ENCODE measurements around the gene MSH3.
A peak's percentile ranks its signal among the peaks of the same experiment; 100 is the strongest.
"Not testable (repeated sequence)": the region's sequence is repeated elsewhere in the genome, so short reads cannot be mapped to it uniquely, and the experiment has no call there.

The MSH3 gene

DNA sequence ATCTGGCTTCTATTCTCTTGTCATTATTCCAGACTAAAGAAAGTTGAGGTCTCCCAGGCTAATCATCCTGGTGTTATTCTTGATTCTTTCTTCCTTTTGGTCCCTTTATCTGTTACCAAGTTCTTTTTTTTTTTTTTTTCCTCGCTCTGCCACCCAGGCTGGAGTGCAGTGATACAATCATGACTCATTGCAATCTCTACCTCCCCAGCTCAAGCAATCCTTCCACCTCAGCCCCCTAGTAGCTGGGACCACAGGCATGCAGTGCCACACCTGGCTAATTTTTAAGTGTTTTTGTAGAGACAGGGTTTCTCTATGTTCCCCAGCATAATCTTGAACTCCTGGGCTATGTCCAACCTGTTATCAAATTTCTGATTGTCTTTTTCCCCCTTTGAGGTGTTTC is 126.9 kb downstream of the MSH3 start:
- H3K4me3 ChIP-seq (ENCODE audit: low read depth, low read length): no peak overlapping the region
- TF ChIP-seq, protein P1, sequence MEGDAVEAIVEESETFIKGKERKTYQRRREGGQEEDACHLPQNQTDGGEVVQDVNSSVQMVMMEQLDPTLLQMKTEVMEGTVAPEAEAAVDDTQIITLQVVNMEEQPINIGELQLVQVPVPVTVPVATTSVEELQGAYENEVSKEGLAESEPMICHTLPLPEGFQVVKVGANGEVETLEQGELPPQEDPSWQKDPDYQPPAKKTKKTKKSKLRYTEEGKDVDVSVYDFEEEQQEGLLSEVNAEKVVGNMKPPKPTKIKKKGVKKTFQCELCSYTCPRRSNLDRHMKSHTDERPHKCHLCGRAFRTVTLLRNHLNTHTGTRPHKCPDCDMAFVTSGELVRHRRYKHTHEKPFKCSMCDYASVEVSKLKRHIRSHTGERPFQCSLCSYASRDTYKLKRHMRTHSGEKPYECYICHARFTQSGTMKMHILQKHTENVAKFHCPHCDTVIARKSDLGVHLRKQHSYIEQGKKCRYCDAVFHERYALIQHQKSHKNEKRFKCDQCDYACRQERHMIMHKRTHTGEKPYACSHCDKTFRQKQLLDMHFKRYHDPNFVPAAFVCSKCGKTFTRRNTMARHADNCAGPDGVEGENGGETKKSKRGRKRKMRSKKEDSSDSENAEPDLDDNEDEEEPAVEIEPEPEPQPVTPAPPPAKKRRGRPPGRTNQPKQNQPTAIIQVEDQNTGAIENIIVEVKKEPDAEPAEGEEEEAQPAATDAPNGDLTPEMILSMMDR (IDR thresholded peaks at IDR 0.05; ENCODE audit: low read depth, low read length): no peak
- in situ Hi-C loops (cut with HindIII; ENCODE audit: low sequenced_read_pairs): no loop called here
- peak; percentile 63 for DNase-seq (ENCODE audit: low read depth, low spot score)

DNA sequence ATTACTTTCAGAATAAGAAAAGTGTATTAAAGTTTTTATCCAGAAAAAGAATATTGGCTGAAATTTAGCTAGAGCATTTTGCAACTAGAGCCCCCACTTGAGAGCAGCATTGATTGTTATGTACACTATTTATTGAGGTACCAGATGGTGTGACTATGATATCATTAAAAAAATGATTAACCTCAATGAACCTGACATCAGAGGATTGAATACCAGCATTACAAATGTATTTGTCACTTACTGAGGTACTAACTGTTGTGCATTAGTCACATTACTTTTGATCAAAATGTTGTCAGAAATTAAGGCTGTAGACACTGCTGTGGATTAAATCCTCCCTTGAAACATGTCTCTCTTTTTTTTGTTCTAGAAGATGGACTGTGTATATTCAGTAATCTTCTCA is 128.2 kb downstream of the MSH3 start:
- no peak for DNase-seq (ENCODE audit: low read depth, low spot score)
- in situ Hi-C loops (cut with HindIII; ENCODE audit: low sequenced_read_pairs): no loop called here
- TF ChIP-seq, protein P1 (IDR thresholded peaks at IDR 0.05; ENCODE audit: low read depth, low read length): no peak
- H3K4me3 ChIP-seq (ENCODE audit: low read depth, low read length): no peak overlapping the region

DNA sequence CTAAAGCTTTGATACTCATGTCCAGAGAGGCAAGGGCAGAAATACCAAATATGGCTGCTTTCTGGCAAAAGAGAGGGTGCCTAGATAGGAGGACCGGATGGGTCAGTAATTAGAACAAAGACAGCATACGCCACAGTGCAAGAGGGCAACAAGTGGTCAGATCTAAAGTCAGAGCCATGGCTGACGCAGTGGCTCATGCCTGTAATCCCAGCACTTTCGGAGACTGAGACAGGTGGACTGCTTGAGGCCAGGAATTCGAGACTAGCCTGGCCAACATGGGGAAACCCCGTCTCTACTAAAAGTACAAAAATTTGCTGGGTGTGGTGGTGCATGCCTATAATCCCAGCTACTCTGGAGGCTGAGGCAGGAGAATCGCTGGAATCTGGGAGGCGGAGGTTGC is 129.3 kb downstream of the MSH3 start:
- H3K4me3 ChIP-seq (ENCODE audit: low read depth, low read length); DNase-seq (ENCODE audit: low read depth, low spot score); in situ Hi-C loops (cut with HindIII; ENCODE audit: low sequenced_read_pairs): not testable (repeated sequence)

DNA sequence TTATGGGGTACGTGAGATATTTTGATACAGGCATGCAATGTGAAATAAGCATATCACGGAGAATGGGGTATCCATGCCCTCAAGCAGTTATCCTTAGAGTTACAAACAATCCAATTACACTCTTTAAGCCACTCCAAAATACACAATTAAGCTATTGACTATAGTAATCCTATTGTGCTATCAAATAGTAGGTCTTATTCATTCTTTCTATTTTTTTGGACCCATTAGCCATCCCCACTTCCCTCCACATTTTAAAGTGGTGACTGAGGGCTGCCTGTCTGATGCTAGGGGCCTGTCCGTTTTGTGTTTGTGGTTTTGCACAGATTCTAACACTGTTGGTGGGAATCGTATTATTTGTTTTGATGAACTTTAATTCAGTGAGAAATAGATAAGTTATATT is 130.0 kb downstream of the MSH3 start:
- in situ Hi-C loops (cut with HindIII; ENCODE audit: low sequenced_read_pairs): no loop called here
- no peak overlapping the region for H3K4me3 ChIP-seq (ENCODE audit: low read depth, low read length)
- TF ChIP-seq, protein P1 (IDR thresholded peaks at IDR 0.05; ENCODE audit: low read depth, low read length): no peak
- no peak for DNase-seq (ENCODE audit: low read depth, low spot score)

DNA sequence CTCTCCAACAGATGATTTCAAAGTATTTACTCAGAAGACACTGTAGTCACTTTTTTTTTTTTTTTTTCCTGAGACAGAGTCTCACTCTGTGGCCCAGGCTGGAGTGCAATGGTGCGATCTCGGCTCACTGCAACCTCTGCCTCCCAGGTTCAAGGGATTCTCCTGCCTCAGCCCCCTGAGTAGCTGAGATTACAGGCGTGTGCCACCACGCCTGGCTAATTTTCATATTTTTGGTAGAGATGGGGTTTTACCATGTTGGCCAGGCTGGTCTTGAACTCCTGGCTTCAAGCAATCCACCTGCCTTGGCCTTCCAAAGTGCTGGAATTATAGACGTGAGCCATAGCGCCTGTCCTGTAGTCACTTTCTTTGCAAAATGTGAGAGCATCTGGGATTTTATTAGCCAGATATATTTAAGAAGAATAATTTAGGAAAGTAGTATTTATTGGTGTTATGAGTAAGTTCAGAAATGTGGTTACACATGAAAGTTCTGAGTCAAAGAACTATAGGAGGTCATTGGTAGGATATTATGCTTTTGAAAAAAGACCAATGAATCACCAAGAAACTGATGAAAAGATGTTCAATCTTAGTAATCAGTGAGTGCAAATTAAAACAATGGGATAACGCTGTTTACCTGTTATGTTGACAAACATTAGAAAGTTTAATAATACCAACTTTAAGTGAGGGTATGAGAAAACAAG is 135.0 kb downstream of the MSH3 start:
- in situ Hi-C loops (cut with HindIII; ENCODE audit: low sequenced_read_pairs); DNase-seq (ENCODE audit: low read depth, low spot score); H3K4me3 ChIP-seq (ENCODE audit: low read depth, low read length): not testable (repeated sequence)

DNA sequence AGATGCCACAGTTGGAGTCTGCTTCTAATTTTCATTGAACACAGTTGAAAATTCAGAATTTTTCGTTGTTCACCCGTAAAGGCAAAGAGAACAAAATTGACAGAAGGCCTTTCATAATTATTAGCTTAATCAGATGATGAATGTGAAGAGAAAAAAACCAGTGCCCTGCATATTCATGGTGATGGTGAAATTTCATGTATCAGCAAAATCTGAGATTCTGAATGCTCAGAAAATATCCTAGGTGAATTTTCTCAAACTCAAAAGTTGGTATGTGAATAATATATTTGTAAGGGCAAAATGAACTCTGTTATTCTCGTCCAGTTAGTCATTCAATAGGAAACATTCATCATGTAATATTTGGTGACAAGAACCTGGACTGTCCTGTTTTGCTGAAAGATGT is 136.2 kb downstream of the MSH3 start:
- TF ChIP-seq, protein P1 (IDR thresholded peaks at IDR 0.05; ENCODE audit: low read depth, low read length): no peak

DNA sequence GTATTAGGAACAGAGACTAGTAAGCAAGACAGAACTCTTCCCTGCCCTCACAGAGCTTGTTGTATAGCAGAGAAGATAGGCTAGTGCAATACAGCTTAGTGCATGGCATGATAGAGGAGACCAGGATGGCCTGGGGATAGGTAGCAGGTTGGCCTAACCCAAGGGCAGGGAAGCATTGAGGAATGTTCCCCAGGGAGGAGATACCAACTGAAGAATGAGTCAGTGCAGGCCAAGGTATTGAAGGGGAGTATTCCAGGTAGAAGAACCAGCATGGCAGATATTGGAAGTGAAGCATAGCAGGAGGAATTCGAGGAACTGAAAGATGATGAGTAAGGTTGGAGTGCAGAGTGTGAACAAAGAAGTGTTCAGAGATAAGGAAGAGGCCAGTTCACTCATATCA is 138.9 kb downstream of the MSH3 start:
- in situ Hi-C loops (cut with HindIII; ENCODE audit: low sequenced_read_pairs): no loop called here
- H3K4me3 ChIP-seq (ENCODE audit: low read depth, low read length): no peak overlapping the region

More for the DNA sequence above, 136.2 kb downstream of the MSH3 start:
- H3K4me3 ChIP-seq (ENCODE audit: low read depth, low read length): no peak overlapping the region
- no peak for DNase-seq (ENCODE audit: low read depth, low spot score)
- in situ Hi-C loops (cut with HindIII; ENCODE audit: low sequenced_read_pairs): no loop called here

More for the DNA sequence above, 138.9 kb downstream of the MSH3 start:
- no peak for DNase-seq (ENCODE audit: low read depth, low spot score)
- TF ChIP-seq, protein P1 (IDR thresholded peaks at IDR 0.05; ENCODE audit: low read depth, low read length): no peak
